GM21619 (cell line): ENCODE results near the gene ISCA2.
"Not testable (repeated sequence)": the region's sequence is repeated elsewhere in the genome, so short reads cannot be mapped to it uniquely, and the experiment has no call there.

ENCODE experiments used
- ATAC-seq: cut with Tn5 transposase; IDR thresholded peaks from one replicate; pipeline ENCODE4 v1.9.1; 2021; ENCODE audit not compliant: unreplicated experiment

ISCA2 gene, protein sequence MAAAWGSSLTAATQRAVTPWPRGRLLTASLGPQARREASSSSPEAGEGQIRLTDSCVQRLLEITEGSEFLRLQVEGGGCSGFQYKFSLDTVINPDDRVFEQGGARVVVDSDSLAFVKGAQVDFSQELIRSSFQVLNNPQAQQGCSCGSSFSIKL

DNA sequence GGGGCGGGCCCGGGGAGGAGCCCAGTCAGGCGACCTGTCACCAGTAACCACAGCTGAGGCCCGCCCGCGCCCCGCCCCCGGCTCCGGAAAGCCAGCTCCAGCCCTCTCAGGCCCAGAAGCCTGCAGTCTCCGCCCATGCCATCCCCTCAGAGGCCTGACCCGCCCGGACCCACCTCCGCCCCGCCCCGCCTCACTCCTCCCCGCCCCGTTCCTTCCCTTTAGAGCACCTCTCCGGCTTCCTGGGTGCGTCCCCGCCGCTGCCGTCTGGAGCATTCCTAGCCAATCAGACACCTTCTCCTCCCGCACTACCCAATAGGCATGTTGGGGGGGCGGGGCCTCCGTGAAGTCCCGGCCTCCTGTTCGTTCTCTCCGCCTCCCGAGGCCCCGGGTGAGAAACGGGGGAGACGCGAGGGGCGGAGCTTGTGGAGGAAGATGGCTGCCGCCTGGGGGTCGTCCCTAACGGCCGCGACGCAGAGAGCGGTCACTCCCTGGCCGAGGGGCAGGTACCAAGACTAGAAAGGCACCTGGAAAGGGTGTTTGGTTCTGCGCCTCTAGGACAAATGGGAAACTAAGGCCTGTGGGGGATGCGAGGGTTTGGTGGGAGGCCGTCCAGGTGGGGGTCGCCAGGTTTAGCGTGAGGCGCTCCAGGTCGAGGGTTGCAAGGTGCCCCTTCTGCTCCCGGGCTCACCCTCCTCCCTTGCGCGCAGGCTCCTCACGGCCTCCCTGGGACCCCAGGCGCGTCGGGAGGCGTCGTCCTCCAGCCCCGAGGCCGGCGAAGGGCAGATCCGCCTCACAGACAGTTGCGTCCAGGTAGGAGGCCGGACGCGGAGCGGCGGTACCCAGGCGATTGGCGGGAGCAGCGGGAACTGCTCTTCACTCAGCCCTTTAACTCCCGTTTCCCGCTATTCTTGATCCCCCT, at the start of gene ISCA2:
ISCA2 (plus strand) TSS at position 423 of the 919 bp plus-strand sequence; CDS start at position 433, 10 bp downstream.
- ATAC-seq: peak; percentile 83

DNA sequence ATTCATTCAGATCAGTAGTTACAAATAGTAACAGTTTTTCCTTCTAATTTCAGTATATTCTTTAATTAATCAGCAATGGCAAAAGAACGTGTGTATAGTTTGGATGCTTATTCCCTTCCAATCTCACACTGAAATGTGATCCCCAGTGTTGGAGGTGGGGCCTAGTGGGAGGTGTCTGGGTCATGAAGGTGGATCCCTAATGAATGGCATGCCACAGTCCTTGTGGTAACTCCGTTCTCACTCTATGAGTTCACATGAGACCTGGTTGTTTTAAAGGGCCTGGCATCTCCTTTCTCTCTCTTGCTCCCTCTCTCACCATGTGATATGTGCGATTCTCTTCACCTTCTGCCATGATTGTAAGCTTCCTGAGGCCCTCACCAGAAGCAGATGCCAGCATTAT, 48.7 kb upstream of the ISCA2 start:
- no peak for ATAC-seq

DNA sequence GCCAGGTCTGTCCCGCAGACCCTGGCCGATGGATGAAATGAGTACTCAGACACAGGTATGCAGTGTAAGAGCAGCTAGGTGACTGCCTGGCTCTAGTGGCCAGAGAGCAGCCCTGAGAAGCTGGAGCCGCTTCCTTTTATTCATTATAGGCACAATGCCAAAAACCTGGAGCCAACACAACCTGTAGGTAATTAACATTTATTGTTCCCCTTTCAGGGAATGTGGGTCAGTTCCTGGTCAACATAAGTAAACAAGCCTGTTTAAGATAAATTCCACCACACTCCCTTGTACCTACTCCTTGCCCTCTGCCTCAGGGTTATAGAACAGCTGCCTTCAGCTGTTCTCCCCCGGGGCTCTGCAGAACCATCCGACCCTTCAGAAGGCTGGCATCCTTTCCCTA, 39.2 kb upstream of the ISCA2 start:
- ATAC-seq: not testable (repeated sequence)

DNA sequence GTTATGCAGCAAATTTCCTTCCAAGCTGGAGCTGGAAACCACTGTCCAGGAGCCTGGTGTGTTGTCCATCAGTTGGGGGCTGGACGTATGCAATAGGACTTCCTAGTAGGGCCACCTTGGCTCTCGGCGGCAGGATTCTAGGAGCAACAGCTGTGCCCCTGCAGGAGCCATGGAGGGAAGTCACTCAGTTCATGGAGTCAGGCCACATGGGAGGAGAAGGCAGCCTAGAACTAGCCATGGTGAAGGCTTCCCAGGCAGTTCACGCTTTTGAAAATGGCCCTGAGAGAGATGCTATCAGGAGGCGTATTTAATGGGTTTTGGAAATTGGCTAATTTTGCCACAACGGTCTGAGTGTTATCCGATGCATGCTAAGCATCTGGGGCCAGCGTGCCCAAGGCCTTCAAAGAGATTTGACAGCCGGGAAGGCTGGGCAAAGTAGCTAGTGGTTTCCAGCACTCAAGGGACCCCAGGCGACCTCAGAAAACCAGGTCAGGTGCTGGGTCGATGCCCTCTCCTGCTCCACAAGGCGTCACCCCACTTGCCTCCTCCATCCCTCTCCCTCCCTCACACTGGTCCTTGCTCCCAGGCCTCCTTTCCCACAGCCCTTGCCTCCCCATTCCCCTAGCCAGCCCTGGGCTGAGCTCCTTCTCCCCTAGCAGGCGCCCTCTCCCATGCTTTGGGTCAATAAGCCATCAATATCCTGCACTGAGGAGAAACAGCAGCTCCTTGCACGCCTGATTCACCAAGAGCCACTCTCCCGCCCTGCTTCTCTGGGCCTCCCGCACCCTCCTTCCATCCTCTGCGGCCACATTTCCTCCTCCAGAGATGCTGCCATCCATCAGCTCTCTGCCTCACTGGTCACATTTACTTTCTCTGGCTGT, 36.6 kb upstream of the ISCA2 start:
- no peak for ATAC-seq

DNA sequence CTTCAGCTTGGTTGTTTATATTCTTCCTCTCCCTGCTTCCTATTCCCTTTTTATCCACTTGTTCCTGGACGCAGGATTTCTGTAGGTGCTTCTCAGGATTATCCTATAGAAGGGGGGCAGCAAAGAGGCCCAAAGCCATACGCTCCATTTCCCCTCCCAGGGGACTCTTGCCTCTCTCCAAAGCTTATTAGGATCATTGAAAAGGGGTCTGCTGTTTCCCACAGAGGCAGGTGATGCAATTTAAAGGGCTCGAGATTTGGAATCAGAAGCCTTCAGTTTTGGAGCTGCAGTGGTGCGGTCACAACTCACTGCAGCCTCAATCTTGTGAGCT, 36.0 kb upstream of the ISCA2 start:
- ATAC-seq: no peak

DNA sequence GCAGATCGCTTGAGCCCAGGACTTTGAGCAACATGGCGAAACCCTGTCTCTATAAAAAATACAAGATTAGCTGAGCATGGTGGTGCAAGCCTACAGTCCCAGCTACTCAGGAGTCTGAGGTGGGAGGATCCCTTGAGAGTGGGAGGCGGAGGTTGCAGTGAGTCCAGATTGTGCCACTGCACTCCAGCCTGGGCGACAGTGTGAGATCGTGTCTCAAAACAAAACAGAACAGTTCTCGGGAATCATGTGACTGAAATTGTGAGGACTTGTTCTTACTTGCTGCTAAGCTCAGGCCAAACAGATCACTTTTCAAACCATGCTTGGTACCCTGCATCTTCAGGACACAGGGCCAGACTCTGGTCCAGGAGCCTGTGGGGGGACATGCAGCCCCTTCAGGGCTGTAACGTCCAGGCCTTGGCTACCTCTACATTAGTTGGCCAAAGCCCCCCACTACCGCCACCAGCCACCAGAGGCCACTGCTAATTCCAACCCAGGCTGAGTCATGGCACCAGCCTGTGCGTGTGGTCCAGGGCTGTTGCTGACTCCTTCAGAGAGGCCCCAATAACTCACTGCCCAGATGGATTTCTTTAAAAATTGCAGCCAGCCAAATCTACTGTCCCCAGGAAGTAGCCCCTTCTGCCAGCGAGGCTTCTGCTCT, 34.1 kb upstream of the ISCA2 start:
- no peak for ATAC-seq

DNA sequence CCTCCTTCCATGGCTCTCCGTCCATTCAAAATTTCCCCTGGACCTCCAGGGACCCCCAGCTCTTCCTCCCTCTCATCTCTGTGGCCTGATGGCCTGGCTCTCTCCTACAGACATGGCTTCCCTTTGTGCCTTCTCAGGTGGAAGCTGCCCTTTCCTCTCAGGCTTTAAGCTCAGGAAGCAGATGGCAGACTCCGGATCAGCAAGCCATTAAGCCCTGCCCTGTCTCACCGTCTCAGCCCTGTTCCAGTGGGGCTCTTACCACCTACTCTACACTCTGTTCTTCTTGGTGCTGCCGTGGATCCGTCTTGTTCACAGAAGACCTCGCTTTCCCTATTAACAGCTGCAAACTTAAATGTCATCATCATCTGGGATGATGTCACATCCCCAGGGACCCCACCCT, 33.6 kb upstream of the ISCA2 start:
- no peak for ATAC-seq

DNA sequence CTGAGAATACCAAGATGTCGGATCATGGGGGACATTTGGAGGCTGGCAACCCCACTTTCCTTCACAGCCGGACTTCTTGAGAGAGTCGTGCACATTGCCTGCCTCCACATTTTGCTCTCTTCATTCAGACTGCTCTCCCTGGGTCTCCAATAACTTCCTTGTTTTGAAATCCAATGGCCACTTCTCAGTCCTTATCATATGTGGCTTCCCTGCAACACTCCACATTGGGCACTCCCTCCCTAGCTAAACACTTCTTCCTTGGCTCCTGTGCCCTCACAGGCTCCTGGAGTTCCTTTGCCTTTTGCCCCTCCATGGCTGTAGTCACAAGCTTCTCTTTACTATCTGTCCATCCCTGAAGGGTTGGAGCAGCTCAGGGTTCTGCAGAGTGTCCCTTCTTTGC, 30.6 kb upstream of the ISCA2 start:
- ATAC-seq: no peak

DNA sequence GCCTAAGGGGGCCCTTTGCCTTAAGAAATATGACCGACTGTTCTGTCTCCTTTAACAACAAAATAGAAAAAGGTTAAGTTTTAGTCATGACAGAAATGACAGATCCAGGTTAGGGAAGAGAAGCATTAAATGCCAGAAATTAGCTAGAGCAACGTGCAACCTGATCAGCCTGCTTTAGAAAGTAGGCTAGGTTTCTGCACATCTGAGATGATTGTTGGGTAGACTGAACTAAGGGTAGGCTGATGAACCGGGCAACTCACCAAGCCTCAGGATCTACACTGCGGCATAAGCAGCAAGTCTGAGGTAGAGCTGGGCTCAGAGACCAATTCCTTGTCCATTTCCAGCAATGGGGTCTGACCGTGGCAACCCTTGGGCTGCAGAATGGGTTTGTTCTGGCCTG, 29.9 kb upstream of the ISCA2 start:
- no peak for ATAC-seq

DNA sequence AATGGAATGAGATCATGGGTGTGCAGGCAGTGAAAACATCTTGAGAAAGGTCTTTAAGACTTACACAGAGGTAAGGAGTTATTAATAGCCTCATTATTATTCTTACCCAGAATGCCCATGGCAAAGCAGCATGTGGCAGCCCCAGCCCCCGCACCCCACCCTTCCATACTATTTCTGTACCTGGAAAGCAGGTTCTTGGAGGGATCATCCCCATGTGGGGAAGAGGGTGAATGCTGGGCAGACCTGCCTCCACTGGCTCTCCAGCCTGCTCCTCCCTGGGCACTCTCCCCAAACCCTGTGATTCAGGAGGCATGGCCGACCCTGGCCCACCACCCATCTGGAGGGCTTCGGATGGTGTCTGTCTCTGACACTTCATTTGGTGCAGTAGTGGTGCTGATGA, 28.8 kb upstream of the ISCA2 start:
- ATAC-seq: no peak

DNA sequence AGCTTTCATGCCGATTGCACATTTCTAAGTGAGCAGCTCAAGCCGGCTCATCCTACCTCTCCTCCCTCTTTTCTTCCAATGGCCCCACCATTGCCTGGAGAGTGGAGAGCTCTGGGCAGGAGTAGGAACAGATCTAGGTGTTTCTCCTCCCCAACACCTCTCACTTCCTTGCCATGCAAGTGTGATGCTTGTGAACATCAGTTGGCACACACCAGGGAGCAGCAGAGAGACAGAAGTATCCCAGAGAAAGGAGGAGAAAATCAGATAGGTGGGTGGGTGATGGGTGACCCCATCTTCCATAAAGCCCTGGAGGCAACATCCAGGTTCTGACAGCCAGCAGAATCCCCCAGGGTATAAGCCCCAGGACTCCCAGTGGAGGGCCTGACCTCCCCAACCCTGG, 28.2 kb upstream of the ISCA2 start:
- ATAC-seq: no peak

DNA sequence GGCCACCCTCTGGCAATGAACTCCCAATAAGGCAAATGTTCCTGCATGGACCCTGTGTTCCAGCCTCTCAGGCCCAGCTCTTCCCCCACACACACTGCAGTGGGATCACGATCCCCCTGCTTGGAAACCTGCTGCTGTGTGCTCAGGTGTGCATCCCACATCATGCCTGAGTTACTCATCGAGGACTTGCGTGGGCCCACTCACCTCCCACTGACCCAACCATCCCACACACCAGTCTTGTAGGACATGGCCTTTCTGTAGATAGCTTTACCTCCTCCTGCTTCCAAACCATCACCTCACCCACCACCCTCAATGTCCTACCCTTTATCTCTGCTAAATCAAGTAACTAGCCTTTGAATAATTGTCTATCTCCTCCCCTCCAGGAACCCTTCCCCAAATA, 25.1 kb upstream of the ISCA2 start:
- no peak for ATAC-seq

DNA sequence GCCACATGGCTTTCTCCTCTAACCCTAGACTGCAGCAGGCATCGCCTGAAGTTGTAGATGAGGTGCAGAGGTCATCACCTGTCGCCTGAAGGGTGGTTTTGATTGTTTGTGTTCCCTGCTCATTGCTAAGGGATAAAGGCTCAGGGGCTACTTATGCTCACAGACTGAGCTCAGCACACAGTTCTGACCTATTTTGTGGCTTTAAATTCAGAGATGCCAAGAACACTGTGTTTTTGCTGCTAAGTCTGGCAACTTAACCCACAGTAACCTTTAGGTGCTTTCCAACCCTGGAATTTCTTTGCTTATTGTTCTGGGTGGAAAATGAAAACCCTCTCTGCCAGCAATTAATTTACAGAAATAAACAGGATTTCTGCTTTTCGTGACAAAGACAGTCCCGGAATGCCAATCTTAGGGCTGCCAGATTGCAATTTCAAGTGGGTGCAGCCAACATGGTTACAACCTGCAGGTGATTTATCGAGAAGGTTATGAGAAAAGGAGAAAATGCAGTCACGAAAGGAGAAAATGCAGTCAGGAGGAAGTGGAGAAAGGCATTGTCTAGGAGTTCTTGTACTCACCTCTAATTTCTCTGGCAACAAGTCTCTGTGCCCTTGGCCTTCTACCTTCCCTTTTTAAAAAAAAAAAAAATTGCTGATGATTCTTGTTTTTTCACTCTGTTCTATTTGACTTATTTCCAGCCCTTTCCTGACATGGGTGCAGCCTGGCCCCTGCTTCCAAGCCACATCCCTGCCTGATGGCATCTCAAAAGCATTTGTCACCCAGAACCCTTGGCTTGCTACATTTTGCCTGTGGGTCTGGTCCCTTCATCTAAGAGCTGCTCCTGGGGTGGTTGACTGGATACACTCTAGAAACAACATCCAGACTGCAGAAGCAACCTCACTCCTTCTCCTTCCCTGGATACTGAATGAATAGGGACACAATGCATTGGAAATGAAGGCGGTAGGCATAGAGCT, 23.7 kb upstream of the ISCA2 start:
- ATAC-seq: no peak

DNA sequence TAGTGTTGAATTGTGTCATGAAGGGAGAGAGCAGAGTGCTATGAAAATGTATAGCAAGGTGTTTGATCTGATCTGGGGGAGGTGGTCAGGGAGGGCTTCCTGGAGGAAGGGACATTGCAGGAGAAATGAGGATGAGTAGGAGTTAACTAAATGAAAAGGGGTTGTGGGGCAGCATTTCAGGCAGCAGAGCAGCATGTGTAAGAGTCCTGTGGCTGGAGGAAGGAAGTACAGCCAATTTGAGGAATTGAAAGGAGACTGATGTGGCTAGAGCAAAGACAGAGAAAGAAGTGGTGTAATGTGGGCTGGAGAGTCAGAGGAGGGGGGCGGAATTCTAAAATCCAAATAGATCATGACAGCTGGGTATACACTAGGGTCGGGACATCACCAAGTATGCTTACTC, 21.0 kb upstream of the ISCA2 start:
- ATAC-seq: no peak

DNA sequence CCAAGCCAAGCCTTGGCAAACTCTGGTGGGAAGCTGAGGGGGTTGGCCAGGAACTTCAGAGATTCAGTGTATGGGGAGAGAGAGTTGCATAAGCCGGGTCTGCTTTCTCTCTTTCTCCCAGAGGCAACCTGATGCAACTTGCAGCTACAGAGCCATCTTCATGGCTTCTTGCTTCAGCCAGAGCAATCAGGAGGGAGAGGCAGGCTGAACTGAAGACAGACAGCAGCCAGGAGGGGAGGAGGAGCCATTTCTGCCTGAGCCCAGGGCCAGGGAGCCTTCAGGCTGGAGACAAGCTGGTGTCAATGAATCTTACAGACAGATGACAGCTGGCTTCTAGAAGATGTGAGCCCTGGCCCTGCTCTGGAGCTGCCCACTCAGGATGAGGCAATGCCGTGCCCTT, 19.2 kb upstream of the ISCA2 start:
- no peak for ATAC-seq

DNA sequence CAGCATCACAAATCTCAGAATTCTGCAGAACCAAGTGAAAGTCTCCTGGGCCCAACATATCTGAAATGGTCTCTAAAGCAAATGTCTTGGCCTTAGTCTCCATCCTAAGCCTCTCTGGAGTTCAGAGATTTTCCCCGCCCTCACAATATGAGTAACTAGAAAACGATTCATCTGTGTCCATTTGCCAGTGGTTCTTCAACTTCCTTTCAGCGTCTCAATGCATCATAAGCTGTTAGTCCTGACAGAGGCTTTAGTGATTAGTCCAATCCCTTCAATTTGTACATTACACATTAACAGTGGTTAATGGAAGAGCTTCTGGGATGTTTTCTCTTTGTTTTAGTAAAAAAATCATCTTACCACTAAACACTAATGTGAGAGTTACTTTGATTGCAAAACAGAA, 17.9 kb upstream of the ISCA2 start:
- ATAC-seq: no peak

DNA sequence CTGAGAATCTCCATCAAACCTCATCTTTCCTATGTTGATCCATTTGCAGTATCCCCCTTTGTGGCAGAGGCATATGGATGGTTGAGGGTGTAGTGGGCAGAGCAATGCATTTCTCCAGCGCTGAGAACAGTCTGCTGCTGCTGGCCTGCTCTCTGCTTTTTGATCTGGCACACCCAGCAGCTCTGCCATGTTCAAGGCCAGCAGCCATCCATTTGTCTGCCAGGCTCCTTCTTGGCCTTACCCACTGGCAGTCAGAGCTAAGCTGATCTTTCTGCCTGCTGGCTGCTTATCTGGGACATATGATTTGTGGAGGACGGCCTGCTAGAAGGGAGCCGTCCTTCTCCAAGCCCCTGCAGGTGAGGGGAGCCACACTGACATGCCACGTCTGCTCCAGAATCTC, 17.5 kb upstream of the ISCA2 start:
- ATAC-seq: no peak

DNA sequence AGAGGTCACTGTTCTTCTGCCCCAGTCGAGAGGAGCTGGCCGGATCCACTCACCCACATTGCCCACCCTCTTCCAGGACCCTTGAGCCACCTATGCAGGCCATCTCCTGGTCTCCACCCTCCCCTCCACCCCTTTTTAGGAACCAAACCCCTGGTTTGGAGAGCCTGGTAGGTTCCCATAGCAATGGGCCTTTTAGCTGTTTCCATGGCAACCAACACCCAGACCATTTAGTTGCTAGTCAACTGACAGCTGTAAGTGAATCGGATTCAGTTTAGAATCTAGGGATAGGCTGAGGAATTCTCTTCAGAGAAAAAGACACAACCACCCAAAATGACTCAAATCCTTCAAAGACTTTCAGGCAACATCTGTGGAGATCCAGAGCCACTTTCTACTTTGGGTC, 17.0 kb upstream of the ISCA2 start:
- no peak for ATAC-seq

DNA sequence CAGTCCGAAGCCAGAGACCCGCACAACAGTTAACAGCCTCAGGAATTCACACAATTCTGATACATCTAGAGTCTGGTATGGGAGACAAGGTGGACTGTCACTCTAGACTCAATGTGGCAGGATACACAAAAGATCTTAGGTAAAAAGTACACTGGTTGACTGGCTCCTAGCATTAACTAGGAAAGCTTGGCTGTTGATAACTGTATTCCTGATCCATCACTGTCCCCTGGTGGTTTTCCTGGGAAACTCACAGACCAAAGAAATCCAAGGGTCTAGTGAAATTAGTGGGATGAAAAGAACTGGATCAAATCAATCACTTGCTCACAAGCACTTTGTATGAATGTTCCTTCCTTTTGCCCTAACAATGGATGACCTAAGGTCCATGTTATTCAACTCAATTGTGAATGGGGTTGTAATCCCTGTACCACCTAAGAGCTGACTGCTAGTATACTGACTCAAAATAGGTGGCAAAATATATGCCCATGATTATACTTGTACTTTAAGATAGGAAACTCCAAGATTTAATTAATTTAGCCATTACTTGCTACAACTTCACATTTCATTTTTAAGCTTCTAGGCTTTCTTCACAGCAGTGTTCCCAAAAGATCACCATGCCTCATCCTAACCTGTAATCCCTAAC, 14.4 kb upstream of the ISCA2 start:
- ATAC-seq: no peak

DNA sequence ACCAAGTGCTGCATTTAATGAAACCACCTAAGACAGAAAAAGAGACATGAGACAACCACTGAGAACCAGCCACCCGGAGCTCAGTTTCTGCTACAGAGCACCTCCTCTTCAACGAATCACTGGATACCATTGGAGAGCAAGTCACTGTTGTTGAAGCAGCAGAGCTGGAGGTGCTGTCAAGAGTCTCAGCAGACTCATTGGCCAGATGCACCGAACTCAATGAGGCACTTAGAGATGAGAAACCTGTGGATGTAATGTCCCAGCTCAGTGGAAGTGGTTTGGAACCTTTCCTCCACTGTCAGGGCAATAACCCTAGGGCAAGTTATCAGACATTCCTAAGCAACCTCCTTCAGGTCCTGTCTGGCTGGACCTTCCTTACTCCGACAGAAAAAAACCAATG, 13.5 kb upstream of the ISCA2 start:
- ATAC-seq: no peak
